Mesenchymal stem cell (in vitro differentiated cells and primary cell): Measurements from ENCODE around the gene PRIM2.
A peak's percentile ranks its signal among the peaks of the same experiment; 100 is the strongest.
"Not testable (repeated sequence)": the region's sequence is repeated elsewhere in the genome, so short reads cannot be mapped to it uniquely, and the experiment has no call there.

Experiments
- DNase-seq: peaks from one replicate; pipeline ENCODE4 v3.0.0-alpha.2; 2013
- H2AFZ ChIP-seq: one replicate; pipeline ENCODE4 v1.6.1; 2013; ENCODE audit warnings: low read depth, mild to moderate bottlenecking, control low read depth, inconsistent platforms, low read length, moderate library complexity
- H2AK5ac ChIP-seq: 2 replicates; pipeline ENCODE4 v1.6.1; 2013; ENCODE audit warnings: low read length, moderate library complexity, mild to moderate bottlenecking, inconsistent platforms; ENCODE audit not compliant: severe bottlenecking
- H2BK120ac ChIP-seq: one replicate; pipeline ENCODE4 v1.6.1; 2013; ENCODE audit warnings: low read depth, mild to moderate bottlenecking, inconsistent platforms, low read length, moderate library complexity
- H2BK12ac ChIP-seq, 2 experiments: one replicate each; pipeline ENCODE4 v1.6.1; 2013; ENCODE audit warnings: inconsistent platforms in 2 of 2, low read length in 2 of 2, mild to moderate bottlenecking in 2 of 2, moderate library complexity in 2 of 2, control low read depth in 1 of 2
- H2BK15ac ChIP-seq: one replicate; pipeline ENCODE4 v1.6.1; 2013; ENCODE audit warnings: mild to moderate bottlenecking, low read depth, inconsistent platforms; ENCODE audit not compliant: poor library complexity, severe bottlenecking
- H2BK5ac ChIP-seq: 2 replicates; pipeline ENCODE4 v1.6.1; 2013; ENCODE audit warnings: low read depth, mild to moderate bottlenecking, low read length, control low read depth, inconsistent platforms; ENCODE audit not compliant: poor library complexity, severe bottlenecking
- H3K14ac ChIP-seq, 2 experiments: one replicate each; pipeline ENCODE4 v1.6.1; 2013; ENCODE audit warnings: inconsistent platforms in 2 of 2, low read length in 2 of 2, control low read depth in 1 of 2, mild to moderate bottlenecking in 1 of 2, moderate library complexity in 1 of 2
- H3K18ac ChIP-seq, 2 experiments: one replicate each; pipeline ENCODE4 v1.6.1; 2013; ENCODE audit warnings: inconsistent platforms in 2 of 2, low read length in 2 of 2, control low read depth in 1 of 2, low read depth in 1 of 2, mild to moderate bottlenecking in 1 of 2
- H3K23ac ChIP-seq, 2 experiments: one replicate each; pipeline ENCODE4 v1.6.1; 2013; ENCODE audit warnings: inconsistent platforms in 2 of 2, low read length in 2 of 2, mild to moderate bottlenecking in 2 of 2, moderate library complexity in 2 of 2, control low read depth in 1 of 2
- H3K27ac ChIP-seq: 2 replicates; pipeline ENCODE4 v1.5.1; 2013; ENCODE audit warnings: mild to moderate bottlenecking, moderate library complexity, low read length, control low read depth, inconsistent platforms; ENCODE audit not compliant: poor library complexity, severe bottlenecking
- H3K27me3 ChIP-seq, 2 experiments: 2 replicates each; pipeline versions ENCODE4 v1.6.1 to v1.7.0; 2013; ENCODE audit warnings: low read length in 2 of 2, mild to moderate bottlenecking in 2 of 2, moderate library complexity in 2 of 2, control low read depth in 1 of 2, inconsistent platforms in 1 of 2; ENCODE audit not compliant: control insufficient read depth in 1 of 2, insufficient read depth in 1 of 2
- H3K36me3 ChIP-seq, 2 experiments: 2 replicates each; pipeline versions ENCODE4 v1.6.1 to v1.7.0; 2013; ENCODE audit warnings: low read length in 2 of 2, control low read depth in 1 of 2, inconsistent platforms in 1 of 2, low read depth in 1 of 2, mild to moderate bottlenecking in 1 of 2; ENCODE audit not compliant: insufficient read depth in 2 of 2, control insufficient read depth in 1 of 2
- H3K4ac ChIP-seq, 2 experiments: one replicate each; pipeline ENCODE4 v1.6.1; 2013; ENCODE audit warnings: inconsistent platforms in 2 of 2, low read length in 2 of 2, mild to moderate bottlenecking in 2 of 2, moderate library complexity in 2 of 2, control low read depth in 1 of 2, low read depth in 1 of 2
- H3K4me1 ChIP-seq: 2 replicates; pipeline ENCODE4 v1.6.1; 2013; ENCODE audit warnings: low read depth, low read length, control low read depth; ENCODE audit not compliant: control insufficient read depth, insufficient read depth
- H3K4me2 ChIP-seq: 2 replicates; pipeline ENCODE4 v1.6.1; 2013; ENCODE audit warnings: low read length, mild to moderate bottlenecking, inconsistent platforms; ENCODE audit not compliant: poor library complexity, severe bottlenecking
- H3K4me3 ChIP-seq, 2 experiments: 2 replicates each; pipeline versions ENCODE4 v1.5.1 to v1.7.0; 2013; ENCODE audit warnings: low read length in 2 of 2, mild to moderate bottlenecking in 2 of 2, control low read depth in 1 of 2, low read depth in 1 of 2; ENCODE audit not compliant: insufficient read depth in 1 of 2
- H3K79me1 ChIP-seq: replicated peaks from 2 replicates; pipeline ENCODE4 v1.6.1; 2013; ENCODE audit warnings: mild to moderate bottlenecking, control low read depth, low read length, inconsistent platforms; ENCODE audit not compliant: poor library complexity, severe bottlenecking
- H3K9ac ChIP-seq: 2 replicates; pipeline ENCODE4 v1.7.0; 2013; ENCODE audit warnings: mild to moderate bottlenecking, low read length, moderate library complexity
- H3K9me3 ChIP-seq: 2 replicates; pipeline ENCODE4 v1.7.0; 2013; ENCODE audit warnings: mild to moderate bottlenecking, low read length; ENCODE audit not compliant: control insufficient read depth
- H4K8ac ChIP-seq: one replicate; pipeline ENCODE4 v1.6.1; 2013; ENCODE audit warnings: inconsistent platforms, mild to moderate bottlenecking, low read length, moderate library complexity
- H4K91ac ChIP-seq: one replicate; pipeline ENCODE4 v1.6.1; 2013; ENCODE audit warnings: mild to moderate bottlenecking, low read length, inconsistent platforms
- WGBS: methylation state at CpG from one replicate; pipeline ENCODE4 v1.1.7; 2013; ENCODE audit warnings: mixed read lengths; 5-methylcytosine and 5-hydroxymethylcytosine counted together

Gene PRIM2

DNA sequence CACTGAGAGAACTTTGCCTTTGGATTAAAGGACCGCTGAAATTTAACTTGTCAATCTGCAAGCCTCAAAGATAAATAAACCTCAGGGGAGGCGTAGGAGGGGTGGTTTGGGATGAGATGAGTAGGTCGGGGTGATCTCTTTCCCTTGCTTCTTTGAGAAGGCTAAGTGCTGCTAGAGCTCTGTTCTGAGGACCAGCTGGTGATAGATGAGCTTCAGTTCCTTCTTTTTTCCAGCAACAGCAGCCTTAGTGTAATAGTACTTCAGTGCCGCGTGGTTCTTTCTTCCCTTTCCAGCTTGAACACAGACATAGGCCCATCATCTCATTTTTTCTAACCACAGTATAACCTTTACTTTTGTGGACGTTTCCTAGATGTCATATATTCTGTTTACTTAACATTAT lies 33.0 kb downstream of the PRIM2 start:
- not testable (repeated sequence) for H3K4me1 ChIP-seq, DNase-seq, H3K9me3 ChIP-seq, H3K9ac ChIP-seq, H3K23ac ChIP-seq, H3K14ac ChIP-seq, H4K8ac ChIP-seq, H3K27ac ChIP-seq, H4K91ac ChIP-seq, H3K4ac ChIP-seq, H2BK12ac ChIP-seq, H3K27me3 ChIP-seq, H3K36me3 ChIP-seq, H2BK120ac ChIP-seq, H2AK5ac ChIP-seq, H3K18ac ChIP-seq, H2BK15ac ChIP-seq, H3K4me2 ChIP-seq, H2AFZ ChIP-seq, H3K79me1 ChIP-seq, H3K4me3 ChIP-seq, H2BK5ac ChIP-seq
- WGBS, result 73% methylated on average over 3 of the region's 6 CpGs

DNA sequence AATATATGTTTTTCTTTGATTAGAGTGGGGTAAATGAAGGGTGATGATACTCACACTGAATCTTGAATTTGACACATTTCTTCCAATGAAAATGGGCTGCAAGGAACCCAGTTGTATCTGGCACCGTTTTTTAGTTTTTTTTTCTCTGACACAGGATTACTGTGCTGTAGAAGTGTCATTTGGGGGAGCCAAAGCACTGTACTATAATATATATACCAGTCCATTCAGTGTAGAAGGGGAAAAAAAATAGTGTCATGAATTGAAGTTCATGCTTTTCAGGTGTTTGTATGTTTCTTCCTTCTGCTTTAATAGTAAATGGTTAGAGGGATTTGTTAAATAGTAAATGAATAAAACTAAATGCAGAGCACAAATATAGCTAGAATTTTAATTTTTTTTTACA lies 35.2 kb downstream of the PRIM2 start:
- H2BK12ac ChIP-seq, H3K9me3 ChIP-seq, H3K18ac ChIP-seq, H3K4me1 ChIP-seq, H3K23ac ChIP-seq, H4K8ac ChIP-seq, H4K91ac ChIP-seq, H3K4ac ChIP-seq, H3K79me1 ChIP-seq, H2BK15ac ChIP-seq, H2AFZ ChIP-seq, H3K4me2 ChIP-seq, H2BK5ac ChIP-seq, H2AK5ac ChIP-seq, H3K36me3 ChIP-seq, H3K9ac ChIP-seq, H2BK120ac ChIP-seq, H3K27me3 ChIP-seq, H3K4me3 ChIP-seq, H3K27ac ChIP-seq, H3K14ac ChIP-seq: not testable (repeated sequence)
- WGBS, result no CpG with 5 or more reads among the region's 1 CpG
- DNase-seq, result peak; percentile 14

DNA sequence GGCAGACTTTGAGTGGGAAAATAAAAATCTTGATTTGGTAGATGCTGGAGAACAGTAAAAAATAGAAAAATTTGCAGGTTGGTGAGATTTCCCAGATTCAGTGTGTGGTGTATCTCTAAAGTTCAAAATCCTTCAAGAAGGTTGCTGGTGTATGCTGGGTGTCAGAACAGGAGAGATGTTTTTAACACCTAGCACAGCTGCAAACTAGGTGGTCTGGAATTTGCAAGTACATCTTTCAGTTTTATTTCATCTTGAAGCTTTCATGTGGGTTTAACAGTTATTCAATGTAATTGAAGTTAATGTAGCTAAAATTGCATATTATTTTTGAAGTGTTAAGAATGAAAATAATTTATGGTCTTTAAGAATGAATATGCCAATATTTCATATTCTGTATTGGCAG lies 40.9 kb downstream of the PRIM2 start:
- not testable (repeated sequence) for H2BK15ac ChIP-seq, H3K36me3 ChIP-seq, H3K27ac ChIP-seq, H4K8ac ChIP-seq, H3K4ac ChIP-seq, H3K9ac ChIP-seq, H3K4me2 ChIP-seq, H3K18ac ChIP-seq, H3K27me3 ChIP-seq, H3K23ac ChIP-seq, H3K14ac ChIP-seq, H2BK5ac ChIP-seq, H2AFZ ChIP-seq, H4K91ac ChIP-seq, H2BK12ac ChIP-seq, H3K79me1 ChIP-seq, H3K4me3 ChIP-seq, H3K4me1 ChIP-seq, H2BK120ac ChIP-seq, H3K9me3 ChIP-seq, DNase-seq, H2AK5ac ChIP-seq

DNA sequence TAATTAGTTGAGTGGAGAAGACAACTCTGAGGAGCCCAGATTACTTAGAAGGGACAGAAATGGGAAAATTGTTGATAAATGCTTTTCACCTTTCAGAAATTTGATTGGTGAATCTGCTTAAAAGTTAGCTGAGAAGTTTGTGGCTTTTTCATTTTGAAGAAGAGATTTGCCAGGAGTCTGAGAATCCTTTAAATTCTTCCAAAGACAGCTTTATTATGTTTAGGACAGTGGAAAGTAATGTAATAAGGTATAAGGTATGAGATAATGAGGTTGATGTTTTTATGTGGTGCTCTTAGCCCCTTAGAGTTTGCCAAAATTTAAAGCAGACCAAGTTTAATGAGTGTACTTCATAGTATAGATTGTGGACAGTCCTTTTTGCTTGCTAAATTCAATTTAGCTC lies 42.3 kb downstream of the PRIM2 start:
- not testable (repeated sequence) for H3K27me3 ChIP-seq, H3K23ac ChIP-seq, H3K18ac ChIP-seq, H2BK12ac ChIP-seq, H3K4me3 ChIP-seq, H3K27ac ChIP-seq, H3K14ac ChIP-seq, H2AK5ac ChIP-seq, H3K79me1 ChIP-seq, H2AFZ ChIP-seq, DNase-seq, H3K4ac ChIP-seq, H3K4me1 ChIP-seq, H4K8ac ChIP-seq, H2BK15ac ChIP-seq, H4K91ac ChIP-seq, H2BK5ac ChIP-seq, H3K9me3 ChIP-seq, H3K9ac ChIP-seq, H2BK120ac ChIP-seq, H3K4me2 ChIP-seq, H3K36me3 ChIP-seq
